Spleen (tissue), 11 donors: ENCODE measurements around the gene GXYLT2. TPM values are rescaled to one million over a fixed set of nuclear protein-coding genes. Genes with fewer than 3 reads are reported as not detected.

Source experiments
- DNase-seq: peaks from one replicate; pipeline ENCODE4 v3.0.0-alpha.2; 2020
- H3K27ac ChIP-seq, 8 donors: fragments of 200-600 bp; sonication (generic) in 7 of 8; 1 replicate in 4 of 8; 2 replicates in 4 of 8; pipeline versions ENCODE4 v1.5.0 to v1.8.0; 2016 to 2021; ENCODE audit warnings: inconsistent platforms in 4 of 8, mild to moderate bottlenecking in 4 of 8, moderate library complexity in 1 of 8
- H3K27me3 ChIP-seq, 7 donors: fragments of 200-600 bp; sonication (generic) in 6 of 7; replicated peaks in 1 of 7; 1 replicate in 4 of 7; 2 replicates in 3 of 7; pipeline versions ENCODE4 v1.5.0 to v1.8.0; 2016 to 2021; ENCODE audit warnings: inconsistent platforms in 3 of 7, mild to moderate bottlenecking in 1 of 7
- H3K36me3 ChIP-seq, 6 donors: fragments of 200-600 bp; sonication (generic) in 5 of 6; 1 replicate in 4 of 6; 2 replicates in 2 of 6; pipeline versions ENCODE4 v1.5.0 to v1.8.0; 2016 to 2021; ENCODE audit warnings: inconsistent platforms in 2 of 6
- H3K4me1 ChIP-seq, 6 donors: fragments of 200-600 bp; sonication (generic) in 5 of 6; 1 replicate in 3 of 6; 2 replicates in 3 of 6; pipeline versions ENCODE4 v1.5.0 to v1.8.0; 2016 to 2021; ENCODE audit warnings: inconsistent platforms in 3 of 6
- H3K4me3 ChIP-seq, 8 donors: fragments of 200-600 bp; sonication (generic) in 7 of 8; 1 replicate in 4 of 8; 2 replicates in 4 of 8; pipeline versions ENCODE4 v1.5.0 to v1.8.0; 2016 to 2021; ENCODE audit warnings: inconsistent platforms in 4 of 8, mild to moderate bottlenecking in 4 of 8, moderate library complexity in 2 of 8
- H3K9me3 ChIP-seq, 8 donors: fragments of 200-600 bp; sonication (generic) in 7 of 8; 1 replicate in 4 of 8; 2 replicates in 4 of 8; pipeline versions ENCODE4 v1.5.0 to v1.8.0; 2016 to 2021; ENCODE audit warnings: inconsistent platforms in 4 of 8
- CTCF ChIP-seq, 11 experiments: fragments of 200-600 bp in 7 of 11; fragments of 450-650 bp in 4 of 11; sonication (generic) in 4 of 11; IDR thresholded peaks in 8 of 11; conservative IDR thresholded peaks in 3 of 11; 1 replicate in 7 of 11; 2 replicates in 4 of 11; pipeline versions ENCODE4 v1.4.0 to v1.8.0; 2016 to 2021; ENCODE audit warnings: antibody characterized with exemption in 11 of 11, inconsistent platforms in 4 of 11, mild to moderate bottlenecking in 1 of 11
- POLR2A ChIP-seq, 3 donors: fragments of 450-650 bp; IDR thresholded peaks; one replicate each; pipeline ENCODE4 v1.5.1; 2017; ENCODE audit warnings: antibody characterized with exemption in 3 of 3, mild to moderate bottlenecking in 1 of 3
- POLR2AphosphoS5 ChIP-seq, 3 donors: sonication (generic); formaldehyde crosslinking; IDR thresholded peaks; one replicate each; pipeline ENCODE4 v1.5.1; 2017; ENCODE audit warnings: antibody characterized with exemption in 3 of 3
- WGBS, 5 donors: extraction: QIAGEN DNeasy Blood & Tissue Kit in 3 of 5; methylation state at CpG; one replicate each; pipeline versions ENCODE4 v1.1.5 to v1.1.7; 2013 to 2018; 5-methylcytosine and 5-hydroxymethylcytosine counted together
- intact Hi-C: fragments of 100-400 bp; cut with DNase I; formaldehyde crosslinking; loops from one replicate; pipeline ENCODE4 v1.15.0; 2023; ENCODE audit warnings: low total_unique reads
- polyA plus RNA-seq, 3 donors: library from polyadenylated mRNA; stranded (reverse); fragments of 200-250 nt; gene quantifications; one replicate each; pipeline ENCODE4 v1.2.1, GENCODE V29; 2013
- total RNA-seq, 7 donors: library from RNA; depleted of rRNA in 3 of 7; stranded (reverse); fragments of >200 nt in 3 of 7; fragmentation: NEBNext Ultra II Directional in 4 of 7; extraction: Animal tissue kit (Norgen Biotek cat#: 25700) in 4 of 7; gene quantifications; one replicate each; pipeline versions ENCODE4 v1.1.0 to v1.2.1, GENCODE V29; 2016 to 2021
- donor health status: healthy with polysubstance abuse.
- donor health status: DM: no; HTN: no; CAD: no; lungs with moderate emphysema.
- donor health status: DM: no; HTN: no; CAD: no.
- donor health status: Bipolar disorder and iron deficiency.
- donor health status: healthy.
- donor health status: DM: no; HTN: no; CAD: no.
- donor health status: DM: yes; HTN: yes; CAD: no.

GXYLT2 gene
- total and polyA plus RNA-seq, 10 donors, result 0.26 to 4.6 (median 1.1) TPM

DNA sequence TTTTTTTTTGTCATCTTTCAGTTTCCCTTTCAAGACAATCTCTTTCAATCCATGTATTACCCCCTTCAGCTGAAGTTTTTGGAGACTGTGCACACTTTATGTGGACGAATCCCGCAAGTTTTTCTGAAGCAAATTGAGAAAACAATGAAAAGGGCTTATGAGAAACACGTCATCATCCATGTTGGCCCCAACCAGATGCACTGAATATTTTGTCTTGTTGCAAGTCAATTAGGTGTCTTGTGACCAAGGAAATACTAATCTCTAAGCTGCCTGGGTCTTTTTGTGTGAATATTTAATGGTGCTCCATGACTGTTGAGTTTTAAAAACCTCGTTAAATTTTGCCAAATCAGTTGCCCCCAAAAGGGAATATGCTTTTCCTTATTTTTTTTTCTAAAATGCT lies 87.1 kb downstream of the GXYLT2 start:
- intact Hi-C loops, result no loop called here
- DNase-seq, result no peak

DNA sequence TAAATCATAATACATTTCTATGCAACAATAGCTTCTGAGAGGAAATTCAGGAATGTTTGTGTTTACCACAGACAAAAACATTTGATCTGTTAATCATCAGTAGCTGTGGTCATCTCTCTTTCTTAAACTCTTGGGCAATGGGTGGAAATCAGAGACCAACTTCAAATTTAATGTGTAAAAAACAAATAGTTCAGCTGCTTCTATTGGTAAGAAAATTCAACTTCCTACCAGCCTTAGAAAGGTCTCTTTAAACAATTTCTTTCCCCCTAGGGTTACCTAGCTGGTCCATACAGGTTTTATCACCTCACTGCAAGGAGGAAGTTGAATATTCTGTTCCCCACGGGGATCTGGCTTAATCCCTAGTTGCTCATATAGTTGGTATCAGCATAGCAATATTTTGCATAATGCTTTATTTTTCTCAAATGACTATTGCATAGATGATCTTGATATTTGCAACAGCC lies 88.5 kb downstream of the GXYLT2 start:
- Histone ChIP-seq H3K4me3 (no peak overlapping the region), H3K9me3 (no peaks in the 10 kb centered on the region), H3K36me3 (no peaks in the 10 kb centered on the region), H3K4me1 (peaks cover 0 to 5% (median 0%) of the 10 kb centered on the region in 6 donors), H3K27ac (peak overlapping the region in 6 of 8 donors; percentile 16 to 88 (median 80)), H3K27me3 (peaks cover 0 to 7% (median 0%) of the 10 kb centered on the region in 7 donors)
- TF ChIP-seq POLR2AphosphoS5 (IDR thresholded peaks at IDR 0.05) (no peak), POLR2A (IDR thresholded peaks at IDR 0.05) (no peak), CTCF (IDR thresholded peaks at IDR 0.05 in 8 of 11, conservative IDR thresholded peaks at IDR 0.05 in 3 of 11) (no peak)
- intact Hi-C loops, result no loop called here
- DNase-seq, result no peak
- 24 to 36% (median 33%) methylated on average over 1 of the region's 1 CpG for WGBS, 5 donors

More for the DNA sequence above, 87.1 kb downstream of the GXYLT2 start:
- Histone ChIP-seq H3K27me3 (peaks cover 0 to 6% (median 0%) of the 10 kb centered on the region in 7 donors), H3K4me3 (no peak overlapping the region), H3K9me3 (no peaks in the 10 kb centered on the region), H3K4me1 (peaks cover 0 to 5% (median 0%) of the 10 kb centered on the region in 6 donors), H3K27ac (no peak overlapping the region), H3K36me3 (no peaks in the 10 kb centered on the region)
- WGBS, 5 donors, result 84 to 95% (median 92%) methylated on average over 4 of the region's 4 CpGs
- TF ChIP-seq CTCF (IDR thresholded peaks at IDR 0.05 in 8 of 11, conservative IDR thresholded peaks at IDR 0.05 in 3 of 11), result no peak
- TF ChIP-seq POLR2AphosphoS5 (IDR thresholded peaks at IDR 0.05), result no peak
- no peak for TF ChIP-seq POLR2A (IDR thresholded peaks at IDR 0.05)

- Histone ChIP-seq H3K4me3 (peak overlapping the region in 1 of 8 donors; percentile 10), H3K27ac (peak overlapping the region in 7 of 8 donors; percentile 55 to 88 (median 80)), H3K36me3 (no peaks in the 10 kb centered on the region), H3K27me3 (peaks cover 0 to 13% (median 0%) of the 10 kb centered on the region in 7 donors), H3K9me3 (no peaks in the 10 kb centered on the region), H3K4me1 (peaks cover 0 to 5% (median 0%) of the 10 kb centered on the region in 6 donors)
- TF ChIP-seq POLR2AphosphoS5 (IDR thresholded peaks at IDR 0.05) (no peak), POLR2A (IDR thresholded peaks at IDR 0.05) (no peak), CTCF (IDR thresholded peaks at IDR 0.05 in 8 of 11, conservative IDR thresholded peaks at IDR 0.05 in 3 of 11) (peak in 3 of 11 experiments; percentile 9 to 22 (median 12))
- intact Hi-C loops, result no loop called here
- WGBS, 5 donors, result 51 to 67% (median 56%) methylated on average over 5 of the region's 5 CpGs
- DNase-seq, result no peak
Observed at GRCh38 chr3:72977060-72977808, 89.4 kb downstream of the GXYLT2 start.
